Vagina (tissue), 2 donors: ENCODE results near the gene AEBP1.

Source experiments
- CTCF ChIP-seq, 3 experiments: fragments of 450-650 bp in 2 of 3; fragments of 200-600 bp in 1 of 3; sonication (generic) in 1 of 3; IDR thresholded peaks; one replicate each; pipeline ENCODE4 v1.5.1; 2017 to 2019; ENCODE audit warnings: antibody characterized with exemption in 3 of 3, mild to moderate bottlenecking in 2 of 3, moderate library complexity in 2 of 3
- POLR2AphosphoS5 ChIP-seq, 2 donors: sonication (generic); formaldehyde crosslinking; IDR thresholded peaks; one replicate each; pipeline ENCODE4 v1.9.0; 2017; ENCODE audit warnings: antibody characterized with exemption in 2 of 2, mild to moderate bottlenecking in 2 of 2, low read depth in 1 of 2; ENCODE audit not compliant: insufficient read depth in 1 of 2

- no peak for TF ChIP-seq CTCF (IDR thresholded peaks at IDR 0.05)
- TF ChIP-seq POLR2AphosphoS5 (IDR thresholded peaks at IDR 0.05; ENCODE audit: insufficient read depth in 1 of 2, low read depth in 1 of 2) = no peak
These were observed 52.4 kb downstream of the AEBP1 start for GRCh38 chr7:44156453-44157010.
